H1 (cell line): ENCODE results near the gene HGD.

ENCODE experiments used
- EZH2 ChIP-seq: fragments of 200-600 bp; sonication (generic); IDR thresholded peaks from 2 replicates; pipeline ENCODE4 v1.7.1; 2012; ENCODE audit warnings: low read depth, mild to moderate bottlenecking, moderate library complexity, low read length, inconsistent platforms; ENCODE audit not compliant: severe bottlenecking
- HDAC2 ChIP-seq, 2 experiments: fragments of 300-600 bp in 1 of 2; sonication (generic) in 1 of 2; IDR thresholded peaks; 2 replicates each; pipeline ENCODE4 v1.6.1; 2011 to 2012; ENCODE audit warnings: low read depth in 2 of 2, low read length in 2 of 2, mild to moderate bottlenecking in 2 of 2, moderate library complexity in 2 of 2, borderline replicate concordance in 1 of 2, inconsistent platforms in 1 of 2
- JUN ChIP-seq: IDR thresholded peaks from 2 replicates; pipeline ENCODE4 v1.6.1; 2011; ENCODE audit warnings: low read depth, mild to moderate bottlenecking, improper control_type of control experiment, low read length
- SP4 ChIP-seq: IDR thresholded peaks from 2 replicates; pipeline ENCODE4 v1.6.1; 2012; ENCODE audit warnings: low read length, inconsistent platforms
- TF ChIP-seq, protein P1 (sequence below), 3 experiments: IDR thresholded peaks; 1 replicate in 2 of 3; 2 replicates in 1 of 3; pipeline versions ENCODE4 v1.5.1 to v1.6.1; 2011; ENCODE audit warnings: low read length in 3 of 3, mild to moderate bottlenecking in 3 of 3, inconsistent platforms in 2 of 3, low read depth in 1 of 3, moderate library complexity in 1 of 3; ENCODE audit not compliant: insufficient read depth in 1 of 3; ENCODE audit errors: control extremely low read depth in 1 of 3
- TF ChIP-seq, protein P2 (sequence below): IDR thresholded peaks from 2 replicates; pipeline ENCODE4 v1.6.1; 2012; ENCODE audit warnings: inconsistent platforms

DNA sequence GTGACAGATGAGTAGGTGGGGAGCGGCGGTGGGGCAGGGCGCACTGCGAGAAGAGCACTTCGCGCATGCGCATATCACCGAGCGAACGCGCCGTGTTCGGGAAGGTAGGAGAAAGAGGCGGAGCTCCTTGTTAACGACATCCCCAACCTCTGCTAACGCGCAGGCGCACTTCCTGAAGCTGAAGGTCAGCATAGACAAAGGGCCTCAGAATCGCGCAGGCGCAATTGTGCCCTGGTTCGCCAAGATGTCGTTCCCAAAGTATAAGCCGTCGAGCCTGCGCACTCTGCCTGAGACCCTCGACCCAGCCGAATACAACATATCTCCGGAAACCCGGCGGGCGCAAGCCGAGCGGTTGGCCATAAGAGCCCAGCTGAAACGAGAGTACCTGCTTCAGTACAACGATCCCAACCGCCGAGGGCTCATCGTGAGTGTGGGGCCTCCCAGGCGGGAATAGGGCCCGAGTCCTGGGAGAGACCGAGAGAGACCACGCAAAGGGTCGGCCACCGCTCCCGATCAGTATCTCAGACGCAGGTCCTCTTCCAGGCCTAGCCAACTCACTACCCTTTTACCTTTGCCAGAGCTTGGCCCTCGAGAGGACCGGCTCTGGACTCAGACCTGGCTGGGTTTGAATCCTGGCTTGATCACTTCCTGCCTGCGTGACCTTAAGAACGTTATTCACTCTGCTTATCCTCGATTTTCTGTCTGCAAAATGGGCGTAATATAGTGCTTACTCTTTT is 85.8 kb downstream of the HGD start, which contains the start of gene NDUFB4:
- TF ChIP-seq SP4 = peak; percentile 27; the same call in 1 of the 2 replicates
- TF ChIP-seq, protein P1, sequence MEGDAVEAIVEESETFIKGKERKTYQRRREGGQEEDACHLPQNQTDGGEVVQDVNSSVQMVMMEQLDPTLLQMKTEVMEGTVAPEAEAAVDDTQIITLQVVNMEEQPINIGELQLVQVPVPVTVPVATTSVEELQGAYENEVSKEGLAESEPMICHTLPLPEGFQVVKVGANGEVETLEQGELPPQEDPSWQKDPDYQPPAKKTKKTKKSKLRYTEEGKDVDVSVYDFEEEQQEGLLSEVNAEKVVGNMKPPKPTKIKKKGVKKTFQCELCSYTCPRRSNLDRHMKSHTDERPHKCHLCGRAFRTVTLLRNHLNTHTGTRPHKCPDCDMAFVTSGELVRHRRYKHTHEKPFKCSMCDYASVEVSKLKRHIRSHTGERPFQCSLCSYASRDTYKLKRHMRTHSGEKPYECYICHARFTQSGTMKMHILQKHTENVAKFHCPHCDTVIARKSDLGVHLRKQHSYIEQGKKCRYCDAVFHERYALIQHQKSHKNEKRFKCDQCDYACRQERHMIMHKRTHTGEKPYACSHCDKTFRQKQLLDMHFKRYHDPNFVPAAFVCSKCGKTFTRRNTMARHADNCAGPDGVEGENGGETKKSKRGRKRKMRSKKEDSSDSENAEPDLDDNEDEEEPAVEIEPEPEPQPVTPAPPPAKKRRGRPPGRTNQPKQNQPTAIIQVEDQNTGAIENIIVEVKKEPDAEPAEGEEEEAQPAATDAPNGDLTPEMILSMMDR (IDR thresholded peaks at IDR 0.05; ENCODE audit: control extremely low read depth in 1 of 3, insufficient read depth in 1 of 3, low read depth in 1 of 3, low read length in 3 of 3) = no peak
- no peak for TF ChIP-seq JUN
- TF ChIP-seq EZH2 = no peak
- TF ChIP-seq, protein P2, sequence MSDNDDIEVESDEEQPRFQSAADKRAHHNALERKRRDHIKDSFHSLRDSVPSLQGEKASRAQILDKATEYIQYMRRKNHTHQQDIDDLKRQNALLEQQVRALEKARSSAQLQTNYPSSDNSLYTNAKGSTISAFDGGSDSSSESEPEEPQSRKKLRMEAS = no peak; the same call in 1 of the 2 replicates
- TF ChIP-seq HDAC2 (IDR thresholded peaks at IDR 0.05; ENCODE audit: borderline replicate concordance in 1 of 2, low read depth in 2 of 2, low read length in 2 of 2) = peak in 1 of 2 experiments; percentile 42; a peak in 2 of 4 replicates
